Dendritic cell treated with granulocyte-macrophage colony-stimulating factor and Interleukin-4, amounts not matched to agents 40 ng/mL and 50 ng/mL, for 4 days (primary cell): ENCODE results near the gene TSPAN6.

Experiments used
- H3K27ac Mint-ChIP-seq: one replicate; pipeline ENCODE4 v1.8.0; 2022; ENCODE audit warnings: mild to moderate bottlenecking, mixed read lengths
- H3K27me3 Mint-ChIP-seq: one replicate; pipeline ENCODE4 v1.8.0; 2022; ENCODE audit warnings: mild to moderate bottlenecking, mixed read lengths
- H3K36me3 Mint-ChIP-seq: one replicate; pipeline ENCODE4 v1.8.0; 2022; ENCODE audit warnings: low read depth, mixed read lengths
- H3K4me1 Mint-ChIP-seq: one replicate; pipeline ENCODE4 v1.8.0; 2022; ENCODE audit warnings: low read depth, mixed read lengths
- H3K4me3 Mint-ChIP-seq: one replicate; pipeline ENCODE4 v1.8.0; 2022; ENCODE audit warnings: mild to moderate bottlenecking, moderate library complexity, mixed read lengths
- H3K9me3 Mint-ChIP-seq: one replicate; pipeline ENCODE4 v1.8.0; 2022; ENCODE audit warnings: mixed read lengths
- intact Hi-C: fragments of 100-400 bp; cut with micrococcal nuclease; formaldehyde crosslinking; loops from one replicate; pipeline ENCODE4 v1.15.0; 2022

Gene TSPAN6

GRCh38 chrX:100587861-100588260 lies 48.7 kb downstream of the TSPAN6 start:
- Mint-ChIP-seq H3K27me3 (peaks cover 32% of the 10 kb centered on the region), H3K4me3 (no peak overlapping the region), H3K27ac (no peak overlapping the region), H3K9me3 (no peaks in the 10 kb centered on the region), H3K4me1 (no peaks in the 10 kb centered on the region), H3K36me3 (no peaks in the 10 kb centered on the region)
- intact Hi-C loops: no loop called here

DNA sequence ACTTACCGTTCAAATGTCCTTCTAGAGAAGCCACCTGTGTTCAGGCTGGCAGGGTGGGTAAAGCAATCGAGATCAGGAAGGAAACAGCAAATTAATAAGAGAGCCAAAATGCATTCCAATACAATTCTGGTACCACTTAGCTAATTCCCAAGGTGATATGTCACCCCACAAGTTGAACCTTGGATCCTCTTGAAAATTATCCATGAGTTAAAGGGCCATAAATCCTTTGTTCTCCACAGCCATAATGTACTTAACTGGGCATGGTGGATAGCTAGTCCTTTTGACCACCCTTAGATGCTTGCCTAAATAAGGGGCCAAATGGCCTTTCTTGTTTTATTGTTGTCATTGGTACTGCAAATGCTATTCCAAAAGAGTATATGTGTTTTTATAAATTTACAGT lies 49.9 kb downstream of the TSPAN6 start:
- Mint-ChIP-seq H3K36me3 (no peaks in the 10 kb centered on the region), H3K9me3 (no peaks in the 10 kb centered on the region), H3K27me3 (peaks cover 38% of the 10 kb centered on the region), H3K4me1 (no peaks in the 10 kb centered on the region), H3K4me3 (no peak overlapping the region), H3K27ac (no peak overlapping the region)
- intact Hi-C loops: no loop called here

GRCh38 chrX:100584611-100585010 lies 52.0 kb downstream of the TSPAN6 start, which contains the start of gene TNMD:
TNMD (plus strand) TSS chrX:100584936; CDS start chrX:100585019, 83 bp downstream.
- H3K4me3 Mint-ChIP-seq: no peak within 1 kb of the TSS
- no peak within 1 kb of the TSS for H3K27ac Mint-ChIP-seq
- no peaks in the 10 kb centered on the region for H3K36me3 Mint-ChIP-seq
- no peaks in the 10 kb centered on the region for H3K4me1 Mint-ChIP-seq
- H3K9me3 Mint-ChIP-seq: no peaks in the 10 kb centered on the region
- intact Hi-C loops: no loop called here
- peaks cover 40% of the 10 kb centered on the region for H3K27me3 Mint-ChIP-seq
